Measurements from ENCODE around the gene KCNC3.

DNA sequence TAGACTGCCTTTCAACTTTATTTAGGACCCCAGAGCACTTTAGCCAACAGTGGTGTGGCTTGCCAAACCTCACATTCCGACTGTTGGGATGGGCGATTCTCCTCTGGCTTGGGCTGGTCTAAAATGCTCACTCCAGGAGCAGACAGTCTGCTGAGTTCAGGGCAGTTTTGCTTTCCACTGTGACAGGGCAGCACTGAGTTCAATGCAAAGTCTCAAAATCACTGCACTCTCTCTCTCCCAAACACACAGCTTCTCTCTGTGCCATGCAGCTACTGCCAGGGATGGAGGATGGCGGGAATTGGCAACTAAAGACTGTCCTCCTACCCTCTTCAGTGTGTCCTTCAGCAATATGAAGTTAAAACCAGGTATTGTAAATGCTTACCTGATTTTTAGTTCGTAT lies 23.1 kb upstream of the KCNC3 start:
- TF ChIP-seq, protein P1, sequence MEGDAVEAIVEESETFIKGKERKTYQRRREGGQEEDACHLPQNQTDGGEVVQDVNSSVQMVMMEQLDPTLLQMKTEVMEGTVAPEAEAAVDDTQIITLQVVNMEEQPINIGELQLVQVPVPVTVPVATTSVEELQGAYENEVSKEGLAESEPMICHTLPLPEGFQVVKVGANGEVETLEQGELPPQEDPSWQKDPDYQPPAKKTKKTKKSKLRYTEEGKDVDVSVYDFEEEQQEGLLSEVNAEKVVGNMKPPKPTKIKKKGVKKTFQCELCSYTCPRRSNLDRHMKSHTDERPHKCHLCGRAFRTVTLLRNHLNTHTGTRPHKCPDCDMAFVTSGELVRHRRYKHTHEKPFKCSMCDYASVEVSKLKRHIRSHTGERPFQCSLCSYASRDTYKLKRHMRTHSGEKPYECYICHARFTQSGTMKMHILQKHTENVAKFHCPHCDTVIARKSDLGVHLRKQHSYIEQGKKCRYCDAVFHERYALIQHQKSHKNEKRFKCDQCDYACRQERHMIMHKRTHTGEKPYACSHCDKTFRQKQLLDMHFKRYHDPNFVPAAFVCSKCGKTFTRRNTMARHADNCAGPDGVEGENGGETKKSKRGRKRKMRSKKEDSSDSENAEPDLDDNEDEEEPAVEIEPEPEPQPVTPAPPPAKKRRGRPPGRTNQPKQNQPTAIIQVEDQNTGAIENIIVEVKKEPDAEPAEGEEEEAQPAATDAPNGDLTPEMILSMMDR (IDR thresholded peaks at IDR 0.05) = no peak
- TF ChIP-seq POLR2A (IDR thresholded peaks at IDR 0.05) (no peak), EP300 (IDR thresholded peaks at IDR 0.05) (no peak)

All from suprapubic skin (tissue), 3 donors.